ENCODE results near the gene ARHGEF2. TPM values are rescaled to one million over a fixed set of nuclear protein-coding genes. Genes with fewer than 3 reads are reported as not detected.

ARHGEF2 gene
- polyA plus RNA-seq, 3 donors = 15.4 to 271 (median 18.6) TPM

GRCh38 chr1:155933591-155934096 is 44.7 kb downstream of the ARHGEF2 start:
- peak overlapping the region; percentile 87 for H2AFZ ChIP-seq (ENCODE audit: insufficient read depth, low read depth, low read length, poor library complexity, severe bottlenecking)

GRCh38 chr1:155932487-155932886 is 45.9 kb downstream of the ARHGEF2 start:
- DNase-seq = no peak
- H3K27ac Mint-ChIP-seq = peak overlapping the region in 1 of 7 donors; percentile 25
- Histone ChIP-seq H4K20me1 (ENCODE audit: insufficient read depth, low read length) (peaks cover 47% of the 10 kb centered on the region), H2AFZ (ENCODE audit: insufficient read depth, low read depth, low read length, poor library complexity, severe bottlenecking) (no peak overlapping the region), H3K9ac (ENCODE audit: insufficient read depth, low read length, poor library complexity, severe bottlenecking) (no peak overlapping the region), H3K4me3 (replicated peaks in 1 of 3; ENCODE audit: low read depth in 2 of 3, low read length in 3 of 3) (no peak overlapping the region), H3K27me3 (ENCODE audit: control insufficient read depth in 2 of 2, insufficient read depth in 2 of 2, low read length in 2 of 2) (no peaks in the 10 kb centered on the region), H3K9me3 (replicated peaks in 1 of 2; ENCODE audit: control insufficient read depth in 1 of 2, insufficient read depth in 1 of 2, low read length in 2 of 2) (no peaks in the 10 kb centered on the region), H3K4me2 (replicated peaks; ENCODE audit: extremely low read depth, low read length, poor library complexity, severe bottlenecking) (no peak overlapping the region), H3K4me1 (ENCODE audit: control insufficient read depth in 1 of 2, insufficient read depth in 2 of 2, low read length in 2 of 2) (peaks cover 18 to 38% of the 10 kb centered on the region in 2 donors), H3K27ac (ENCODE audit: low read depth in 1 of 2, low read length in 2 of 2) (peak overlapping the region in 1 of 2 donors; percentile 11), H3K36me3 (replicated peaks in 1 of 2; ENCODE audit: control insufficient read depth in 1 of 2, insufficient read depth in 2 of 2, low read length in 2 of 2) (peaks cover 45 to 48% of the 10 kb centered on the region in 2 donors), H3K79me2 (ENCODE audit: insufficient read depth, low read length) (peaks cover 53% of the 10 kb centered on the region)
- H3K4me3 Mint-ChIP-seq = no peak overlapping the region
- H3K36me3 Mint-ChIP-seq = peaks cover 43 to 55% of the 10 kb centered on the region in 2 donors
- peaks cover 20% of the 10 kb centered on the region for H3K4me1 Mint-ChIP-seq
- H3K9me3 Mint-ChIP-seq = no peaks in the 10 kb centered on the region
- intact Hi-C loops (cut with micrococcal nuclease) = loop anchor here (5.0 kb wide), 2 partner anchors 120 to 135 kb away; partner anchors contain the start of genes LAMTOR2 (in 1 of the 2) and UBQLN4 (in 1 of the 2)
- WGBS (ENCODE audit: insufficient coverage) = no CpG with 5 or more reads among the region's 5 CpGs
- no peak for TF ChIP-seq CTCF (IDR thresholded peaks at IDR 0.05)
- no peaks in the 10 kb centered on the region for H3K27me3 Mint-ChIP-seq (ENCODE audit: low read depth in 3 of 3)

More at GRCh38 chr1:155933591-155934096, 44.7 kb downstream of the ARHGEF2 start:
- H3K79me2 ChIP-seq (ENCODE audit: insufficient read depth, low read length) = peaks cover 53% of the 10 kb centered on the region
- peaks cover 0 to 2% (median 0%) of the 10 kb centered on the region in 3 donors for H3K27me3 Mint-ChIP-seq (ENCODE audit: low read depth in 3 of 3)
- H4K20me1 ChIP-seq (ENCODE audit: insufficient read depth, low read length) = peaks cover 40% of the 10 kb centered on the region
- H3K27ac Mint-ChIP-seq = no peak overlapping the region
- peak overlapping the region; percentile 63 to 96 (median 94) for H3K4me3 ChIP-seq (replicated peaks in 1 of 3; ENCODE audit: low read depth in 2 of 3, low read length in 3 of 3)
- peaks cover 22 to 44% of the 10 kb centered on the region in 2 donors for H3K4me1 ChIP-seq (ENCODE audit: control insufficient read depth in 1 of 2, insufficient read depth in 2 of 2, low read length in 2 of 2)
- intact Hi-C loops (cut with micrococcal nuclease) = loop anchor here (1.0 to 5.0 kb wide), 4 partner anchors 22 to 134 kb away; partner anchors contain the start of genes LAMTOR2 (in 2 of the 2), RIT1 (in 1 of the 2) and UBQLN4 (in 1 of the 2)
- peak overlapping the region; percentile 88 for H3K9ac ChIP-seq (ENCODE audit: insufficient read depth, low read length, poor library complexity, severe bottlenecking)
- DNase-seq = no peak
- H3K36me3 ChIP-seq (replicated peaks in 1 of 2; ENCODE audit: control insufficient read depth in 1 of 2, insufficient read depth in 2 of 2, low read length in 2 of 2) = peaks cover 35 to 37% of the 10 kb centered on the region in 2 donors
- H3K9me3 ChIP-seq (replicated peaks in 1 of 2; ENCODE audit: control insufficient read depth in 1 of 2, insufficient read depth in 1 of 2, low read length in 2 of 2) = no peaks in the 10 kb centered on the region
- H3K4me1 Mint-ChIP-seq = peaks cover 25% of the 10 kb centered on the region
- peak overlapping the region; percentile 88 to 94 for H3K27ac ChIP-seq (ENCODE audit: low read depth in 1 of 2, low read length in 2 of 2)
- WGBS (ENCODE audit: insufficient coverage) = 8% methylated on average over 6 of the region's 10 CpGs
- H3K27me3 ChIP-seq (ENCODE audit: control insufficient read depth in 2 of 2, insufficient read depth in 2 of 2, low read length in 2 of 2) = no peaks in the 10 kb centered on the region
- no peak for TF ChIP-seq CTCF (IDR thresholded peaks at IDR 0.05)
- no peaks in the 10 kb centered on the region for H3K9me3 Mint-ChIP-seq
- H3K4me2 ChIP-seq (replicated peaks; ENCODE audit: extremely low read depth, low read length, poor library complexity, severe bottlenecking) = peak overlapping the region; percentile 84
- H3K36me3 Mint-ChIP-seq = peaks cover 33 to 43% of the 10 kb centered on the region in 2 donors
- no peak overlapping the region for H3K4me3 Mint-ChIP-seq
